GM12878 (cell line): Measurements from ENCODE around the gene CCR7. TPM values are rescaled to one million over a fixed set of nuclear protein-coding genes. Genes with fewer than 3 reads are reported as not detected.

Experiments used
- ATAC-seq: fragments of 200-7000 bp; cut with Tn5 transposase; 3 replicates; pipeline ENCODE4 v1.9.1; 2020; ENCODE audit warnings: mild to moderate bottlenecking, moderate library complexity
- BruUV-seq: library from RNA; stranded (reverse); fragments of 400-500 nt; replicated peaks from 2 replicates; lab custom pipeline; 2021; lab: Mats Ljungman, UMichigan
- CTCF ChIA-PET: fragments of 300-600 bp; sonication (Branson Sonifier 250); formaldehyde crosslinking; extraction: SDS; loops from one replicate; lab custom pipeline; 2021; ENCODE audit warnings: inconsistent platforms; lab: Yijun Ruan, JAX
- POLR2A ChIA-PET: fragments of 350-600 bp; formaldehyde crosslinking; extraction: SDS; loops from one replicate; lab custom pipeline; 2021; ENCODE audit warnings: inconsistent platforms; lab: Charles Lee
- RAD21 ChIA-PET: fragments of 300-600 bp; sonication (Branson Sonifier 250); formaldehyde crosslinking; loops from one replicate; lab custom pipeline; 2023; ENCODE audit warnings: antibody characterized with exemption; ENCODE audit not compliant: unreplicated experiment; lab: Charles Lee
- SMC1A ChIA-PET: fragments of 300-600 bp; sonication (Branson Sonifier 250); formaldehyde crosslinking; loops from one replicate; lab custom pipeline; 2023; ENCODE audit not compliant: unreplicated experiment, uncharacterized antibody; lab: Charles Lee
- DNase-seq: peaks from one replicate; pipeline ENCODE4 v3.0.0-alpha.2; 2011; ENCODE audit warnings: low read depth, low spot score
- FAIRE-seq: peaks from 3 replicates; lab custom pipeline; 2011; peaks lifted over from hg19 to GRCh38; lab: Jason Lieb, UNC
- H2AFZ ChIP-seq: 2 replicates; pipeline ENCODE4 v1.6.0; 2011; ENCODE audit warnings: low read depth, low read length, control low read depth; ENCODE audit not compliant: control insufficient read depth
- H3K27ac ChIP-seq: 2 replicates; pipeline ENCODE4 v1.5.1; 2011; ENCODE audit warnings: control low read depth; ENCODE audit not compliant: control insufficient read depth, insufficient read depth
- H3K27me3 ChIP-seq, 2 experiments: replicated peaks in 1 of 2; 2 replicates each; pipeline versions ENCODE4 v1.6.0 to v1.6.1; 2011; ENCODE audit warnings: low read length in 1 of 2; ENCODE audit not compliant: control insufficient read depth in 2 of 2, insufficient read depth in 2 of 2
- H3K36me3 ChIP-seq, 2 experiments: 2 replicates each; pipeline ENCODE4 v1.5.1; 2011; ENCODE audit warnings: low read length in 1 of 2; ENCODE audit not compliant: control insufficient read depth in 2 of 2, insufficient read depth in 2 of 2
- H3K4me1 ChIP-seq: 2 replicates; pipeline ENCODE4 v1.6.1; 2011; ENCODE audit warnings: mild to moderate bottlenecking, low read length, moderate library complexity, mixed read lengths; ENCODE audit not compliant: control insufficient read depth, insufficient read depth
- H3K4me2 ChIP-seq: 2 replicates; pipeline ENCODE4 v1.6.0; 2011; ENCODE audit warnings: control low read depth; ENCODE audit not compliant: control insufficient read depth, insufficient read depth
- H3K4me3 ChIP-seq: fragments of 200-600 bp; sonication (generic); 2 replicates; pipeline ENCODE4 v1.5.1; 2016
- H3K79me2 ChIP-seq: 2 replicates; pipeline ENCODE4 v1.6.0; 2011; ENCODE audit warnings: low read length; ENCODE audit not compliant: control insufficient read depth, insufficient read depth
- H3K9ac ChIP-seq: 2 replicates; pipeline ENCODE4 v1.8.0; 2011; ENCODE audit warnings: low read length, control low read depth, mixed read lengths; ENCODE audit not compliant: control insufficient read depth, insufficient read depth
- H3K9me3 ChIP-seq: replicated peaks from 3 replicates; pipeline ENCODE4 v1.5.1; 2011; ENCODE audit warnings: mild to moderate bottlenecking, low read length; ENCODE audit not compliant: control insufficient read depth, insufficient read depth
- H4K20me1 ChIP-seq: 2 replicates; pipeline ENCODE4 v1.6.0; 2011; ENCODE audit not compliant: control insufficient read depth, insufficient read depth
- HCFC1 ChIP-seq: fragments of 150-350 bp; IDR thresholded peaks from 2 replicates; pipeline ENCODE4 v1.6.1; 2014; ENCODE audit warnings: low read length
- MEF2A ChIP-seq: IDR thresholded peaks from 2 replicates; pipeline ENCODE4 v1.6.1; 2011; ENCODE audit warnings: low read depth, mild to moderate bottlenecking, low read length, moderate library complexity; ENCODE audit not compliant: insufficient read depth
- MYC ChIP-seq: IDR thresholded peaks from 2 replicates; pipeline ENCODE4 v1.6.1; 2011; ENCODE audit warnings: mild to moderate bottlenecking, low read length, moderate library complexity, inconsistent platforms; ENCODE audit not compliant: insufficient read depth, insufficient replicate concordance, insufficient read length, severe bottlenecking
- TBL1XR1 ChIP-seq: IDR thresholded peaks from 2 replicates; pipeline ENCODE4 v1.6.1; 2012; ENCODE audit warnings: low read depth, low read length, improper control_type of control experiment
- ZBTB4 ChIP-seq: fragments of 450-650 bp; formaldehyde crosslinking; IDR thresholded peaks from 2 replicates; pipeline ENCODE4 v1.4.0; 2022; ENCODE audit warnings: mild to moderate bottlenecking, moderate library complexity
- ZNF207 ChIP-seq: fragments of 450-650 bp; IDR thresholded peaks from 2 replicates; pipeline ENCODE4 v1.6.1; 2014; ENCODE audit warnings: antibody characterized with exemption, mild to moderate bottlenecking, borderline replicate concordance
- ZNF24 ChIP-seq: fragments of 450-650 bp; IDR thresholded peaks from 2 replicates; pipeline ENCODE4 v1.6.1; 2017; ENCODE audit warnings: antibody characterized with exemption, mild to moderate bottlenecking
- WGBS: methylation state at CpG from one replicate; pipeline ENCODE4 v1.1.6; 2016; ENCODE audit warnings: low lambda C conversion rate; ENCODE audit not compliant: insufficient replicate concordance, insufficient coverage; ENCODE audit errors: missing lambda C conversion rate; 5-methylcytosine and 5-hydroxymethylcytosine counted together
- in situ Hi-C: fragments of 300-500 bp; cut with MboI; formaldehyde crosslinking; loops from 9 replicates; pipeline ENCODE4 v1.14.3; 2018; ENCODE audit warnings: mixed read lengths
- intact Hi-C: fragments of 100-400 bp; cut with micrococcal nuclease; formaldehyde crosslinking; loops from one replicate; pipeline ENCODE4 v1.14.2; 2022; ENCODE audit not compliant: unreplicated experiment
- polyA plus RNA-seq, 11 experiments: library from polyadenylated mRNA; depleted of rRNA in 4 of 11; unstranded in 6 of 11; stranded (reverse) in 5 of 11; fragments of >200 nt; fragmentation: Nextera tagmentation in 4 of 11; fragmentation: Illumina TruSeq in 1 of 11; extraction: Ambion mirVana in 4 of 11; extraction: Trizol in 1 of 11; gene quantifications; 1 replicate in 1 of 11; 2 replicates in 10 of 11; pipeline versions ENCODE4 v1.2.1 to v1.2.3, GENCODE V29; 2011 to 2016; ENCODE audit warnings: inconsistent platforms in 2 of 11, missing spikeins in 2 of 11, low read depth in 1 of 11
- total RNA-seq, 4 experiments: library from RNA; depleted of rRNA in 3 of 4; stranded (reverse); fragments of >200 nt in 3 of 4; fragmentation: Illumina TruSeq in 1 of 4; extraction: Trizol in 1 of 4; gene quantifications; 2 replicates each; pipeline versions ENCODE4 v1.2.1 to v1.2.3, GENCODE V29; 2013 to 2021
- TF ChIP-seq, protein P1 (sequence below): fragments of 450-650 bp; IDR thresholded peaks from 2 replicates; pipeline ENCODE4 v1.6.1; 2017; ENCODE audit warnings: mild to moderate bottlenecking

Gene CCR7
- total and polyA plus RNA-seq, 10 of the 15 experiments (the other 5 are each of a cell fraction or from before 2014, with no cell fraction given) = 131 to 1,171 (median 260) TPM

GRCh38 chr17:40515011-40515410 is 50.3 kb downstream of the CCR7 start:
- CTCF ChIA-PET = interaction anchor here (1.2 kb wide), 1 partner anchor 15 kb away, joined by 3 read pairs; no protein-coding TSS in a partner anchor
- in situ Hi-C loops (no loop called here), intact Hi-C loops (no loop called here)
- WGBS = 74% methylated on average over 4 of the region's 4 CpGs
- Histone ChIP-seq H3K27ac (no peak overlapping the region), H4K20me1 (no peaks in the 10 kb centered on the region), H3K9me3 (no peaks in the 10 kb centered on the region), H3K4me2 (no peak overlapping the region), H3K36me3 (no peaks in the 10 kb centered on the region), H3K27me3 (no peaks in the 10 kb centered on the region), H3K9ac (no peak overlapping the region), H3K79me2 (no peaks in the 10 kb centered on the region), H2AFZ (no peak overlapping the region), H3K4me1 (peaks cover 18% of the 10 kb centered on the region), H3K4me3 (no peak overlapping the region)
- ATAC-seq (no peak), FAIRE-seq (no peak), DNase-seq (no peak)
- no peak for TF ChIP-seq ZBTB4
- TF ChIP-seq MYC = no peak
- no peak for TF ChIP-seq MEF2A
- TF ChIP-seq TBL1XR1 = no peak
- TF ChIP-seq, protein P1, sequence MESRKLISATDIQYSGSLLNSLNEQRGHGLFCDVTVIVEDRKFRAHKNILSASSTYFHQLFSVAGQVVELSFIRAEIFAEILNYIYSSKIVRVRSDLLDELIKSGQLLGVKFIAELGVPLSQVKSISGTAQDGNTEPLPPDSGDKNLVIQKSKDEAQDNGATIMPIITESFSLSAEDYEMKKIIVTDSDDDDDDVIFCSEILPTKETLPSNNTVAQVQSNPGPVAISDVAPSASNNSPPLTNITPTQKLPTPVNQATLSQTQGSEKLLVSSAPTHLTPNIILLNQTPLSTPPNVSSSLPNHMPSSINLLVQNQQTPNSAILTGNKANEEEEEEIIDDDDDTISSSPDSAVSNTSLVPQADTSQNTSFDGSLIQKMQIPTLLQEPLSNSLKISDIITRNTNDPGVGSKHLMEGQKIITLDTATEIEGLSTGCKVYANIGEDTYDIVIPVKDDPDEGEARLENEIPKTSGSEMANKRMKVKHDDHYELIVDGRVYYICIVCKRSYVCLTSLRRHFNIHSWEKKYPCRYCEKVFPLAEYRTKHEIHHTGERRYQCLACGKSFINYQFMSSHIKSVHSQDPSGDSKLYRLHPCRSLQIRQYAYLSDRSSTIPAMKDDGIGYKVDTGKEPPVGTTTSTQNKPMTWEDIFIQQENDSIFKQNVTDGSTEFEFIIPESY = no peak
- no peak for TF ChIP-seq ZNF207
- TF ChIP-seq HCFC1 = no peak
- no peak for TF ChIP-seq ZNF24
- SMC1A ChIA-PET = interaction anchor here (1.4 kb wide), 1 partner anchor 16 kb away, joined by 5 read pairs; no protein-coding TSS in a partner anchor
- no TSS peak for BruUV-seq
- POLR2A ChIA-PET = interaction anchor here (1.0 kb wide), 1 partner anchor 17 kb away, joined by 3 read pairs; no protein-coding TSS in a partner anchor
- RAD21 ChIA-PET = interaction anchor here (1.5 to 9.0 kb wide), 2 partner anchors 16 to 35 kb away, joined by 4 to 102 read pairs; no protein-coding TSS in a partner anchor
